Upper lobe of right lung (tissue), 1 donor: ENCODE measurements around the gene EFNB1. TPM values are rescaled to one million over a fixed set of nuclear protein-coding genes. Genes with fewer than 3 reads are reported as not detected.

Experiments used
- ATAC-seq: fragments of 200-7000 bp; cut with Tn5 transposase; one replicate; pipeline ENCODE4 v1.9.1; 2020; ENCODE audit warnings: mild to moderate bottlenecking, moderate library complexity
- DNase-seq: peaks from one replicate; pipeline ENCODE4 v3.0.0-alpha.2; 2020
- H3K27ac ChIP-seq: fragments of 200-600 bp; one replicate; pipeline ENCODE4 v1.8.0; 2022
- H3K27me3 ChIP-seq: fragments of 200-600 bp; one replicate; pipeline ENCODE4 v1.8.0; 2022; ENCODE audit warnings: mild to moderate bottlenecking
- H3K36me3 ChIP-seq: fragments of 200-600 bp; one replicate; pipeline ENCODE4 v1.8.0; 2022
- H3K4me1 ChIP-seq: fragments of 200-600 bp; one replicate; pipeline ENCODE4 v1.8.0; 2022
- H3K4me3 ChIP-seq: fragments of 200-600 bp; one replicate; pipeline ENCODE4 v1.8.0; 2022; ENCODE audit warnings: mild to moderate bottlenecking
- H3K9me3 ChIP-seq: fragments of 200-600 bp; one replicate; pipeline ENCODE4 v1.8.0; 2022
- CTCF ChIP-seq: fragments of 200-600 bp; IDR thresholded peaks from one replicate; pipeline ENCODE4 v1.8.0; 2022; ENCODE audit warnings: antibody characterized with exemption
- intact Hi-C: fragments of 100-400 bp; cut with DNase I; formaldehyde crosslinking; loops from one replicate; pipeline ENCODE4 v1.11.0; 2022
- total RNA-seq: library from RNA; stranded (reverse); fragmentation: NEBNext Ultra II Directional; extraction: Animal tissue kit (Norgen Biotek cat#: 25700); gene quantifications from one replicate; pipeline ENCODE4 v1.2.1, GENCODE V29; 2021
- donor health status: DM: no; HTN: yes; CAD: no; lungs with severe emphysema.

EFNB1 gene
- total RNA-seq, 1 donor from 2014 or later = 29.0 TPM

DNA sequence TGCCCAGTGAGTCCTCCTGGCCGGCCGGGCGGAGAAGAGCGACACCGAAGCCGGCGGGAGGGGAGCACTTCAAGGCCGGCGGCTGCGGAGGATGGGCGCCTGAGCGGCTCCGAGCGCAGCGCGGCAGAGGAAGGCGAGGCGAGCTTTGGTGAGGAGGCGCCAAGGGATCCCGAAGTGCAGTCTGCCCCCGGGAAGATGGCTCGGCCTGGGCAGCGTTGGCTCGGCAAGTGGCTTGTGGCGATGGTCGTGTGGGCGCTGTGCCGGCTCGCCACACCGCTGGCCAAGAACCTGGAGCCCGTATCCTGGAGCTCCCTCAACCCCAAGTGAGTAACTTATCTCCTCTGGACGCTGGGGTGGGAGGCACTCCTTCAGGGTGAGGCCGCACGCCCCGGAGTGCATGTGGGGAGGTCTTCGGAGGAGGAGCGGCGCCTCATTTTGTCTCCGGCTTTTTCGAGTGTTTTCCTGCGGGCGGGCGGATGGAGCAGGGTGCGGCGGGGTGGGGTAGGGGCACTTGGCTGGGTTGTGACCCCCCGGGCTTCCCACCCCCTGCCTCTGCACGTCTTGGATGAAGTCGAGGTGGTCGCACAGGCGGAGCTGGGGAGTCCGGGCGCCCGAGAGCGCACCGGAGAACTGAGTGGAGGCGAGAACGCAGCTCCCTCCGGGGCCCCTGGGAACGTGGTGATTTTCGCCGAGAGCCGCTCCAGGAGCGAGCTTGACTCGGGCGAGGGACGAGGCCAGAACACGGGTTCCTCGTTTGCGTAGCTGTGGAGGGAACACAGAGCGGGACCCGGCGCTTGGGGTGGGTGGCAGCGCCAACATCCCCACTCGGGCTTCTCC is 979 bp downstream of the EFNB1 start:
- Histone ChIP-seq H3K4me3 (peak overlapping the region; percentile 73), H3K4me1 (no peaks in the 10 kb centered on the region), H3K9me3 (no peaks in the 10 kb centered on the region), H3K27ac (peak overlapping the region; percentile 76), H3K27me3 (no peaks in the 10 kb centered on the region), H3K36me3 (no peaks in the 10 kb centered on the region)
- no peak for DNase-seq
- intact Hi-C loops = loop anchor here (5.0 to 10.0 kb wide), 3 partner anchors 233 to 565 kb away; no protein-coding TSS in a partner anchor
- peak; percentile 3 for ATAC-seq
- TF ChIP-seq CTCF = no peak

GRCh38 chrX:68830419-68831404 is 1.9 kb downstream of the EFNB1 start:
- H3K27ac ChIP-seq = peak overlapping the region; percentile 76
- no peak for ATAC-seq
- no peaks in the 10 kb centered on the region for H3K36me3 ChIP-seq
- H3K4me1 ChIP-seq = no peaks in the 10 kb centered on the region
- TF ChIP-seq CTCF = no peak
- H3K4me3 ChIP-seq = peak overlapping the region; percentile 73
- no peaks in the 10 kb centered on the region for H3K9me3 ChIP-seq
- H3K27me3 ChIP-seq = no peaks in the 10 kb centered on the region
- DNase-seq = no peak
- intact Hi-C loops = no loop called here

DNA sequence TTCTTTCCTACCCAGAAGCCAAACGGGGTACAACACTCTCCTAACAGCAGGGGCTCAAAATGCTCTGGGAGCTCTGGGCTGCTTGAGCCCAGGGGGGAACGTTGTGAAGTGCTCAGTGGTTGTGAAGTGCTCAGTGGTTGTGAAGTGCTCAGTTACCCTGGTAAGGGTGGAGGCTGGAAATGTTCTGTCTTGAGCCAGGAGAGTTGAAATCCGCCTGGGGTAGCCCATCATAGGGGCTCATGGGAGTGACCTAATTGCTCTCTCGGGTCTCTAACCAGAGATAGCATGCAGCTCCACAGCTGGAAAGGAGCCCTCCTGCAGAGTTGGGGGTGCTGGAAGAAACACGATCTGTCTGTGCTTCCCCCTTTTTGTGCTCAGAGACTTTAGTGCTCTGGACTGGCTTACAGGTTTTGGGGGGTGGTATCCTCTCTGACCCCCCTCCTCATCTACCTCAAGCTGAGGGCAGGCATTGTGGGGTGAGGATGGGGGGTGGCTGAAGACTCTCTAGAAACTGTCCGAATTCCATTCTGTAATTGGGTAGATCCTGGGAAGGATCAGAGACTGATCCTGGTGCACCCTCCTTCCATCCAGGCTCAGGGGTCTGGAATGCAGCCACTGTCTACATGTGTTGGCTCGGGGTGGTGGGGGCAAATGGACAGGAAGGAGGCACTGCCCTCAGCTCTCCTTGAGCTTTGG is 2.7 kb downstream of the EFNB1 start:
- peak overlapping the region; percentile 73 for H3K4me3 ChIP-seq

DNA sequence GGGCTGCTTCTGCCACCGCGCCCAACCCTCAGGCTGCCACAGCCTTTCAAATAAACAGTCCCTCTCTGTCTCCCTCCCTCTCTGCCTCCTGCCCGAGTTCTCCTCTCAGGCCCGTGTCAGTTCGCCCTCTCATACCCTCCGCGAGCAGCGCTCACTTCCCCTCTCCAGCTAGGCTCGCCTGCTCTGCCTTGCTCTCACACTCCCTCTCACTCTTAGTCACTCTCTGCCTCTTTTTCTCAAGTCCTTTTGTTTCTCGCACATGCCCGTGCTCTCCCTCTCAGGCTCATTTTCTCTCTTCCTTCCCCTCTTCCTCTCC is 3.2 kb downstream of the EFNB1 start:
- TF ChIP-seq CTCF = no peak
- Histone ChIP-seq H3K36me3 (no peaks in the 10 kb centered on the region), H3K9me3 (no peaks in the 10 kb centered on the region), H3K27me3 (no peaks in the 10 kb centered on the region), H3K27ac (no peak overlapping the region), H3K4me3 (peak overlapping the region; percentile 73), H3K4me1 (no peaks in the 10 kb centered on the region)
- DNase-seq (peak; percentile 72), ATAC-seq (peak; percentile 36)
- intact Hi-C loops = no loop called here

More for the DNA sequence above, 2.7 kb downstream of the EFNB1 start:
- no peak for DNase-seq
- intact Hi-C loops = no loop called here
- no peaks in the 10 kb centered on the region for H3K9me3 ChIP-seq
- H3K27me3 ChIP-seq = no peaks in the 10 kb centered on the region
- no peak overlapping the region for H3K27ac ChIP-seq
- no peak for TF ChIP-seq CTCF
- no peaks in the 10 kb centered on the region for H3K4me1 ChIP-seq
- no peak for ATAC-seq
- H3K36me3 ChIP-seq = no peaks in the 10 kb centered on the region
